PFSK-1 (cell line): Measurements from ENCODE around the gene WDR36.

Source experiments
- POLR2AphosphoS5 ChIP-seq: IDR thresholded peaks from 2 replicates; pipeline ENCODE4 v1.6.1; 2012; ENCODE audit warnings: low read depth, mild to moderate bottlenecking, control low read depth, low read length, moderate library complexity
- SIN3A ChIP-seq: IDR thresholded peaks from 2 replicates; pipeline ENCODE4 v1.6.1; 2012; ENCODE audit warnings: mild to moderate bottlenecking, low read length, moderate library complexity, borderline replicate concordance; ENCODE audit not compliant: insufficient read depth
- TAF1 ChIP-seq: IDR thresholded peaks from 2 replicates; pipeline ENCODE4 v1.6.1; 2012; ENCODE audit warnings: low read length, control low read depth, borderline replicate concordance; ENCODE audit not compliant: insufficient read depth
- TF ChIP-seq, protein P1 (sequence below), 2 experiments: IDR thresholded peaks; 2 replicates each; pipeline versions ENCODE4 v1.6.1 to v1.8.0; 2011 to 2012; ENCODE audit warnings: low read depth in 2 of 2, low read length in 2 of 2, control low read depth in 1 of 2, inconsistent platforms in 1 of 2, mild to moderate bottlenecking in 1 of 2, moderate library complexity in 1 of 2; ENCODE audit not compliant: insufficient read depth in 1 of 2

DNA sequence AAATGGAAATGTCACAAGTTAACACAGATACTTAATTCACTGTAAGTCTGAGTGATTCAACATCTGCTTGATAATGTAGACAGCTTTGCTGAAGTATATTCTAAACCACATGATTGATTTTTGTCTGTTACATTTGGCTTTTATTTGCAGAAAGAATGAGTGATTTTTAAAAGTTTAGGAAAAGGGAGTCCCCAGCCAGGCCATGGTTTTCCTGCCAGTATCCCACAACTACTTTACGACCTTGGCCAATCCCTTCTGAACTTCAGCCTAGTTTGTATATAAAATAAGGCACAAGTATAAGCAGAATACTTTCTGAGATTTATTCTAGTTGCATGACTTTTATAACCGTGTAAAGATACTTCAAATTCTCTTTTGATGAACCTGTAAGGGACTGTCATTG lies 27.1 kb downstream of the WDR36 start:
- TF ChIP-seq, protein P1, sequence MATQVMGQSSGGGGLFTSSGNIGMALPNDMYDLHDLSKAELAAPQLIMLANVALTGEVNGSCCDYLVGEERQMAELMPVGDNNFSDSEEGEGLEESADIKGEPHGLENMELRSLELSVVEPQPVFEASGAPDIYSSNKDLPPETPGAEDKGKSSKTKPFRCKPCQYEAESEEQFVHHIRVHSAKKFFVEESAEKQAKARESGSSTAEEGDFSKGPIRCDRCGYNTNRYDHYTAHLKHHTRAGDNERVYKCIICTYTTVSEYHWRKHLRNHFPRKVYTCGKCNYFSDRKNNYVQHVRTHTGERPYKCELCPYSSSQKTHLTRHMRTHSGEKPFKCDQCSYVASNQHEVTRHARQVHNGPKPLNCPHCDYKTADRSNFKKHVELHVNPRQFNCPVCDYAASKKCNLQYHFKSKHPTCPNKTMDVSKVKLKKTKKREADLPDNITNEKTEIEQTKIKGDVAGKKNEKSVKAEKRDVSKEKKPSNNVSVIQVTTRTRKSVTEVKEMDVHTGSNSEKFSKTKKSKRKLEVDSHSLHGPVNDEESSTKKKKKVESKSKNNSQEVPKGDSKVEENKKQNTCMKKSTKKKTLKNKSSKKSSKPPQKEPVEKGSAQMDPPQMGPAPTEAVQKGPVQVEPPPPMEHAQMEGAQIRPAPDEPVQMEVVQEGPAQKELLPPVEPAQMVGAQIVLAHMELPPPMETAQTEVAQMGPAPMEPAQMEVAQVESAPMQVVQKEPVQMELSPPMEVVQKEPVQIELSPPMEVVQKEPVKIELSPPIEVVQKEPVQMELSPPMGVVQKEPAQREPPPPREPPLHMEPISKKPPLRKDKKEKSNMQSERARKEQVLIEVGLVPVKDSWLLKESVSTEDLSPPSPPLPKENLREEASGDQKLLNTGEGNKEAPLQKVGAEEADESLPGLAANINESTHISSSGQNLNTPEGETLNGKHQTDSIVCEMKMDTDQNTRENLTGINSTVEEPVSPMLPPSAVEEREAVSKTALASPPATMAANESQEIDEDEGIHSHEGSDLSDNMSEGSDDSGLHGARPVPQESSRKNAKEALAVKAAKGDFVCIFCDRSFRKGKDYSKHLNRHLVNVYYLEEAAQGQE (IDR thresholded peaks at IDR 0.05; ENCODE audit: insufficient read depth in 1 of 2, low read depth in 2 of 2, low read length in 2 of 2): no peak
- TF ChIP-seq SIN3A (no peak), POLR2AphosphoS5 (no peak), TAF1 (no peak)
